HG03097 (cell line): ENCODE results near the gene ITGA8.
"Not testable (repeated sequence)": the region's sequence is repeated elsewhere in the genome, so short reads cannot be mapped to it uniquely, and the experiment has no call there.

Source experiments
- ATAC-seq: cut with Tn5 transposase; IDR thresholded peaks from one replicate; pipeline ENCODE4 v1.9.1; 2021; ENCODE audit not compliant: unreplicated experiment, low FRiP score

ITGA8 gene

DNA sequence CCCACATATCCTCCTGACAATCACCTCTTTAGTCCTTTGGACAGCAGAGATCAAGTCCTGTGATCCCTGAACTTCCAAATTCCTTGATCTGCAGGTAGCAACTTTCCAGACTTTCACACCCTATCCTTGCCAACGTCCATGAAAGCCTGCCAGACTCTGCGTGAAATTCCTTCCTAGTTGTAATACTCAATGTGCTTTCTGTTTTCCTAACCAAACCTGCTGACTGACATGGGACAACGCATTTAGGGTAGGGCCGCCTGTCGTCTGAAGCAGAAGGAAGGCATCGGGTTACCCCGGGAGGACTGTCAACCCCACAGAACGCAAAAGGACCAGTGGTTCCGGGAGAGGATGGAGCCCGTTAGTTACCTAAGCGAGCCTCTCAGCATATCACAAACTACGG, 23.9 kb downstream of the ITGA8 start:
- no peak for ATAC-seq

DNA sequence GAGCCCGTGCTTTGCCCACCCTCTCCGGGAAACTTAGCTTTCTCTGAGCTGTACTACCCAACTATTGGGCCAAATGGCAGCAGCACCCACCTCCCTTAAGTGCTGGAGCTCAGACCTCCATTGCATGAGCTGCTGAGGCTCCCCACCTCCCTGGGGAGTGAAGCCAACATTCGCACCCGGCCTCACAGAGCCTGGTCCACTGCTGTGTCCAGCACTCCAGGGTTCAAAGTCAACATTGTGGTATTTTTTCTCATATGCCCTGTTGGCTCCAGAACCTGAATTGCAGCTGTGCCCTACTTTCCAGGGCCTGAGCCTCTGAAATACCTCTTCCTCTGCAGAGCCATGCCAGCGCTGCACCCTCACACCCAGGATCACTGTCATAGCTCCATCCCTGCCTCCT, 29.7 kb downstream of the ITGA8 start:
- no peak for ATAC-seq

DNA sequence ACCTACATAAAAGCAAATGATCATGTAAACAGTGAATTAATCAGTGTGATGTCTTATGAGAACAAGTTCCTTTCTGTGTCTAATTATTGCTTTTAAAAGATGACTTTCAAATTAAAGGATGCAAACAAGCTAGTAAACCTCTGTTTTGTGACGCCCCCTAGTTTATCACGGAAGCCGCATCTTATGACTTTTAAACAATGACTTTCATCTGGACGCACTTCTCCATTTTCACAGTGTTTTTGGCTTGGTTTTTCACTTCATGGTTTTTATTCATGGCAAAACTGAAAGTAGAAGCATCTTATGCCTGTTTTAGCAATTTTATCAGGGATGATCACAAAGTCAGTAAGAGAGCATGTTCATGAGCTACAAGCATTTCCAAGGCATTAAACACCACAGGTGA, 35.0 kb downstream of the ITGA8 start:
- no peak for ATAC-seq

DNA sequence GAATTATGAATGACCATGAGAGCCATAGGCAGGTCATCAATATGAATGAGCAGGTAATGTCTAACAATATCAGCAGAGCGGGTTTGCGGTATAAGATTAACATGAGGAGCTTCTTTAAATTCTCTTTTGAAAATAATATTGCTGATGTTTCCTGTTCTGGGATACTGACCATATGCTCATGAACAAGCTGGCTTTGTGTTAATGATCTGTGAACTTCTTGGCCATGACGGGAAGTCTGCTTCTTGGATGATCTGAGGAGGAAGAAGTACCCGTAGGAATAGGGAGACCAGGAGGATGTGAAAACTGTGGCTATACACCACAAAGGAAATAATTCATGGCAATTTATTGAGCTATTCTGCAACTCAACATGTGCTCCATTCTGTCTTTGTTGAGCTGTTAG, 38.6 kb downstream of the ITGA8 start:
- no peak for ATAC-seq

DNA sequence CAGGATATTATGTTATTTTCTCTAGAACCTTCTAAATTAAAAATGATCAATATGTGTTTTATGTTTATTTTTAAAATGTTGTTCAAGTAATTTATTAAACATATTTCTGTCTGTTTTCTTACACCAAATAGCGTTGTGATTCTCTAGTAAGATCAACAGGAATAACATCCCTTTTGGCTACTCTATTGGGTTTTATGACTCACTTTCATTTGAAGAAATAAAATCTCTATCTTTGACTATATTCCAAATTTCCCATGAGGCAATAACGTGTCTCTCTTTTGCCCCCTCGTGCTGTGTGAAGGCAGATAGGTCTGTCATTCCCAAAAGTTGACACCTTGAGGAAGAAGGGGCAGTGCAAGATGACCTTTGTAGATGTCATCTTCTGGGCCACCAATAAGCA, 40.9 kb downstream of the ITGA8 start:
- no peak for ATAC-seq

DNA sequence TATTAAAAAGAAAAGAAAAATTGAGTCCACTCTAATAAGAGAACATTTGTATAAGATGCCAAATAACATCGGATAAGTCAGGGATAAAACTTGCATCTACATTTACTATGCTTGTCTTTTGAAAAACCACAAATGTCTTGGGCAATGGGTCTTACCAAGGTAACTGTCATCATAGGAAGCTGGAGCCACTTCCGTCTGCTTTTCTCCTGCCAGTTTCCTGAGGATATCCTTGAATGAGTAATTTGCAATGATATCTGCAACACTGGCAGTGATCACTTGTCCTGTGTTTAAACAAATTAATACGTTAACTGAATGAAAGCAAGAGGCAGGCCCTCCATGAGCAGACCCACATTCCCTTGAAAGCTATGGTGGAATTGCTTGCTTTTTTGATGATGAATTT, 47.3 kb downstream of the ITGA8 start:
- ATAC-seq: no peak

DNA sequence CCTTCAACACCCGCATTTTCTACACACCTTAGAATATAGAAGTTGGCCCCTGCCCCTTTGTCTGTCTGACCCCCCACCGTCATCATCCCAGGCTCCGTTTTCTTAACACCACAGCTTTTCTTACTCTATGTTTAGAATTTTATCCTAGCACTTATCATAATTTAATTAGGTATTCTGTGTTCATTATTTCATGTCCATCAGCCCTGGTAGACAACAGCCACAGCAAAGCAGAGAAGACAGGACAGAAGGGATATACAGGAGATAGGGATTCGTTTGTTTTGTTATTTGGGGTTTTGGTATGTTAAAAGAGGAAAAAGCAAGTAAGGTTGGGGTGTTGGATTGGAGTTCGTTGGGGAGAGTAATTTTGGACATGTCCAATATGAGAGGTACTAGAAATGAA, 48.8 kb downstream of the ITGA8 start:
- ATAC-seq: no peak

DNA sequence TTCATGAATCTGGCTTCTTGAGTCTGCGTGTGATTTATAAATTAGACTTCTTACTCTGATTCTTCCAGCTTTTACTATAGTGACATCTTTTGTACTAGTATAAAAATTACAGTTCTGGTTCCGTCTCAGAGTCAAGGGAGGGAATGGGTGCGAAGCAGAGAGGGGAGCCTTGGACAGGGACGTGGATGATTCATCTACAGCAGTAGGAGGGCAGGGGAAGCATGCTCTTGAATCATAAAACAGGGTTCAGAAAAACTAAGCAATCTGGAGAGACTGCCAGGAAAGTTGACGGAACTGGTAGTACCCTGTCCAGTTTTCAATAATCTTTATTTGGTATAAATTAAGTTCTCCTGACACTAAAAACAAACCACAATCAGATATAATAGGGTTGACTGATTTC, 58.1 kb downstream of the ITGA8 start:
- no peak for ATAC-seq

DNA sequence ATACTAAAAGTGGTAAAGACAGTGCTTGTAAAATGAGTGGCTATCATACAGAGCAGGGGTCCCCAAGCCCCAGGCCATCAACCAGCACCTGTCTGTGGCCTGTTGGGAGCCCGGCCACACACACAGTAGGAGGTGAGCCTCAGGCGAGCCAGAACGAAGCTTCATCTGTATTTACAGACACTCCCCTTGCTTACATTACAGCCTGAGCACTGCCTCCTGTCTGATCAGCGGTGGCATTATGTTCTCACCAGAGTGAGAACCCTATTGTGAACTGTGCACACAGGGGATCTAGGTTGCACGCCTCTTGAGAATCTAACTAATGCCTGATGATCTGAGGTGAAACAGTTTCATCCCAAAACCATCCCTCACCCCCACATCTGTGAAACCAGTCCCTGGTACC, 58.7 kb downstream of the ITGA8 start:
- ATAC-seq: no peak

DNA sequence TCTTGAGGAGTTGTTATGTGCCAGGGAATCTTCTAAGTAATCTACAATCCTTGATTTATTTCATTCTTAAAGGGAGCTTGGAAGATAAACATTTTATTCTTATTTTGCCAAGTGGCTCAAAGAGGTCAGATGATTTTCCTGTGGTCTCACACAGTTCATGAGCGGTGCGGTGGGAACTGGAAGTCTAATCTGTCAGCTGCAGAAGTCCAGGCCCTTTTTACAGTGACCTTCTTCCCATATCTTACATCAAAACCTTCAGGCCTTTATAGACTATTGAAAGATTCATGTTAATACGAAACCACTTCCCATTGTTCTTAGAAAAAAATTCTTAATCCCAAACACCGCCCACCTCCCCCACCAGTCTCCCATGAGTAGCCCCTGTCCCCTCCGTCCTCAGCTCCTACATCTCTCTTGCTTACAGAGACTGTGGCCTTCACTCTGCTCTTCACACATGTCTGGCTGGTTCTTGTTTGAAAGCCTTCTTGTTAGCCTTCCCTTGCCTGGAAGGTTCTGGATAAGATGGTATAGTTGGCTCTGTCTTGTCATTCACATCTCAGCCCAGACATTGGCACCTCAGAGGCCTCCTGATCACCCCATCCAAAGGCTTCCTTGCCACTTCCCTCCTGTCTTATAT, 61.5 kb downstream of the ITGA8 start:
- ATAC-seq: no peak

DNA sequence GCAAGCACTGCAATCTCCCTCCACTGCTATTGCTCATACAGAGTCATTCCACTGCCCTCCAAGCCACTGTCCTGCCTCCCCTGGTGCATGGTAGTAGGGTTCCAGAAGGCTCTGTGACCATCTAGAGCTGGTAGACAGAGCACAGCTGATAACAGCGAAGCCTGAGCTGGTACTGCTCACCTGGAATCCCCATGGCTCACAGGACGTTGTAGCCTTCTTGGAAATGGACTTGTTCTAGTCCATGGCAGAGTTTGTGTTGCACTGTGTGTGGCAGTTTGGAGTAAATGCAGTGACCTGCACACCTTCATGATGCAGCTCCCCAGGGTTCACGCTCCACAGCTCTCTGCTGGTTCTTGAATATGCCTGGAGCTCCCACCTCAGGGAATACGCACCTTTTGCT, 67.0 kb downstream of the ITGA8 start:
- no peak for ATAC-seq

DNA sequence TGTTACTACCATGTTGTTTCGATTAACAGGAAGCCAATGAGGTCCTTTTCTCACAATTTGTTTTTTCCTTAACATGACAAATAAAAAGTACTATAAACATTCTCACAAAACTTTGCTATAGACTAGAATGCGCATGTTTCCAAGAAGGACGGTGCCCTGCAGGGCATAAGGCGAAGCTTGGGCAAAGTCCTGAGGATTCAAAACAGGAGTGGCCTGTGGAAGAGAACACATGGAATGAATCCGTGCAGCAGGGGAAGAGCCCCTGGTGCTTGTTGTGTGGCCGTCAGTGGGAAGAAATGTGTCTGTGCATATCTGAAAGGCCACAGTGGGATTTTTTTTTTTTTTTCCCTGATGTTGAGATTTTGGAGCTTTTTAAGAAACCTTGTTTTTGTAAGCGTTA, 67.6 kb downstream of the ITGA8 start:
- ATAC-seq: no peak

DNA sequence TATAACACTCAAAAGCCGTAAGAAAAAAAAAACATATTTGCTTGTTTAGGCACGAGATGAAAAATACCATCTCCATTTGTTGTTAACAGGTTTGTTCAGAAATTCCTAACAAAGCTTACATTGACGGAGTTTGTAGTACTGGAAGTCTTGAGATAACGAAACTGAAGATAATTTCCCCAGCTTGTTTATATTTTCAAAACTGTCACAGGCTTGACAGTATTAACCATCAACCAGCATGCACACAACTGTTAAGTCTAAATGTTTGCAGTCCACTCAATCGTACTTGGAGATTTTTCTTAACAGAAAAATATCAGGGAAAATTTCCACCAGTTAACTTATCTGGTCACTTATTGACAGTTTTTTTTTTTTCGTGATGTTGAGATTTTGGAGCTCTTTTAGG, 68.5 kb downstream of the ITGA8 start:
- ATAC-seq: no peak

DNA sequence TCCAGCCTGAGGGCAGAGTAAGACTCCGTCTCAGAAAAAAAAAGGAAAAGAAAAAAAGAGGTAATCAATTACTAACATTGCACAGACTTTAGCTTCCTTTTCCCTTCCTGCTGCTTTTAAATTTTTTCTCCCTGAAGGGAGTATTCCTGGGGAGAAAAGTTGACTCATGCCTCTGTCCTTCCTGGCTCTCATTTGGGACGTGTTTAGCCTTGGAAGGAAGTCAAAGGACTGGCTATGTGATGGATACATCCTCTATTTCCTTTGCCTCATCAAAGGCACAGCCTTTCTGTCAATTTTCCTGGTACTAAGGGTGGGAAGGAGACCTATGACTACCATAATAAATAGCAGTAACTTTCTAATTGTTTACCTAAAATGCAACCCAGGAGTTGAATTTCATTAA, 77.6 kb downstream of the ITGA8 start:
- no peak for ATAC-seq

DNA sequence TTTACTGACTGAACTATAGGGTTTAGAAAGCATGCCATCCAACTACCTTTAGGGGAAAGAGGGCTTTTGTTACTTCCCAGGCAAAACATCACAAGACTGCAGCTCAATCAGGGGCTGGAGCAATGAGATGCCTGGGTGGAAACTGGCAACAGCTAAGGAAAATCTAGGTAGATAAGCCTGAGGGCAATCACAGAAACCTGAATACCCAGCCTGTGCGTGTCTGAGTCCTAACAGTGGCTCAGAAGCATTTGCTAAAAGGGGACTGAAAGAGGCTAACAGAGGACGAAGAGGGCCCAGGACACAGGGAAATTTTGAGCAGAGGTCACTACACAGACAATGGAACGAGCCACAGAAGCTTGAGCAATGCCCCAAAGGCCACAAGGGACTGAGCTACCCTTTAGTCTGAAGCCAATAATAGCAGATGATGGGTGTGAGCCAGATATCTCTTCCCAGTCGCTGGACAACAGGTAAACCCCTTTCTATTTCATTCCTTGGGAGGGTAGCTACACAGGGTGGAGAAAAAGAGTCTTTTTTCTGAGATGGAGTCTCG, 79.1 kb downstream of the ITGA8 start:
- ATAC-seq: no peak

DNA sequence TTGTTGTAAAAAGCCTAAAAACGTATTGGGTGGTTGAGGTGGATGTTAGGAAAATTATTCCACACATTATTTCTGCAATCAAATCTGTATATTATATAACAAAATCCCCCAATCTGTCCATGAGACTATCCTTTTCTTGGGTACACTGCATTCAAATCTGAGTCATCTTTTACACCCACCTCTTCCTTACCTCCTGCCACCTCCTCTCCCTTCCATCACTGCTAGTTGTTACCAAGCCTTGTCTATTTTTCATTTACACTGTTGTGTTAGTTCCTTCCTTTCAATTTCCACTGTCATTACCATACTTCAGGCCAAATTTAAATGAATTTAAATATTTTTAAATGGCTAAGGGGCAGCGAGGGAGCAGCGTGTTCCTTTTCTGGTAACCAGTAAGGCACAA, 83.3 kb downstream of the ITGA8 start:
- ATAC-seq: no peak

DNA sequence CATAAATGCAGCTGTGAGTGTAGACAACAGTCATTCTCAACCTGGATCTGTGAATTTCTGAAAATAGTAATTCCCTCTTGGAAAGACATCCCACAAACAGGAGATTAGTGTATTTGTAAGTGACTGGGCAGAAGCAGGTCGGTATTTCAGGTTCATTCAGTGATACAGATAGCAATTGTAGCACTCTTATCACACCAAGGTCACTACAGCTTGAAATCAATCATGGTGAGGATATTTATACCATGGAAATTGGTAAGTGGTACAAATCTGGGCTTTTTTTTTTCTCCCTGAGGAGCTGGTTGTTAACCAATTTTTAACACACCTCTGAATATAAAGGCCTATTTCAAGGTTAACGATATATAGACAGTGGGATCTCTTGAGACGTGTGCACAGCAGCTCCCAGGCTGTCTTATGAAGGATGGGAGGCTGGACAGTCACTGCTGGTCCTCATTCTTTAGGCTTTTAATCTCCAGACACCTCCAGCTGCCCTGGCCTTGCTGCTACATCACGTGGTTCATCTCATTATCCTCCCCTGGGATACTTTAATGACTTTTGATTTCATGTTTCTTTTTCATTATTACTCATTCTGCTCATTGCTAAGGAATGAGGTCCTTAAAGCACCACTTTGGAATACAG, 87.1 kb downstream of the ITGA8 start:
- ATAC-seq: no peak

DNA sequence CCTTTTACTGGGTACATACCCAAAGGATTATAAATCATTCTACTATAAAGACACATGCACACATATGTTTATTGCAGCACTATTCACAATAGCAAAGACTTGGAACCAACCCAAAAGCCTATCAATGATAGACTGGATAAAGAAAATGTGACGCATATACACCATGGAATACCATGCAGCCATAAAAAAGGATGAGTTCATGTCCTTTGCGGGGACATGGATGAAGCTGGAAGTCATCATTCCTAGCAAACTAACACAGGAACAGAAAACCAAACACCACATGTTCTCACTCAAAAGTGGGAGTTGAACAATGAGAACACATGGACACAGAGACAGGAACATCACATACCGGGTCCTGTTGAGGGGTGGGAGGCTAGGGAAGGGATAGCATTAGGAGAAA, 88.5 kb downstream of the ITGA8 start:
- ATAC-seq: not testable (repeated sequence)

DNA sequence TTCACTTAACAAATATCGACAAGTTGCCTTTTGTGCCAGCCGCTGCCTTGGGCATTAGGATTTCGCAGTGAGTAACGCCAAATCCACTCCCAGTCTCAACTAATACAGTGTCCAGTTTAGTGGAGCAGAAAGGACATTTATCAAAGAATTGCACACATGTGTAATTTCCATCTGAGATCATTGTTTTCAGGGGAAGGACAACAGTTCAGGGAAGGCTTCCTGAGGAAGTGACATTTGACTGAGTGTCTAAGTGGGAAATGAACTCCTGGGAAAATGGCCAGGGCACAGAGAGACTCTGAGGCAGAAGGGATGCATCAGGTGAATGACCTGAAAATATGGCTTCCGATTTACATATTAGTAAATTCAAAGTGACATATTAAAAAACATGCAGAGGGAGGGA, 89.4 kb downstream of the ITGA8 start:
- no peak for ATAC-seq

DNA sequence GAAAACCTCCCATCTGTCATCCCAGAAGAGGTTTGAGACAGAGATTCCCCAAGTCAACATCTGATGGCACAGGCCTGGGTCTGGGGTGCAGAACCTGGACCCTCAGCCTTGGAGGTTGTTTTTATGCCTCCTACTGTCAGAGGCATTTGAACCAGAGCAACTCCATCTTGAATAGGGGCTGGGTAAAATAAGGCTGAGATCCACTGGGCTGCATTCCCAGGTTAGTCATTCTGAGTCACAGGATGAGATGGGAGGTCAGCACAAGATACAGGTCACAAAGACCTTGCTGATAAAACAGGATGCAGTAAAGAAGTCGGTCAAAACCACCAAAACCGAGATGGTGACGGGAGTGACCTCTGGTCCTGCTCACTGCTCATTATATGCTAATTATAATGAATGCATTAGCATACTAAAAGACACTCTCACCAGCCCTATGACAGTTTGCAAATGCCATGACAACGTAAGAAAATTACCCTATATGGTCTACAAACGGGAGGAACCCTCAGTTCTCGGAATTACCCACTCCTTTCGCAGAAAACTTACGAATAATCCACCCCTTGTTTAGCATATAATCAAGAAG, 92.0 kb downstream of the ITGA8 start:
- no peak for ATAC-seq

DNA sequence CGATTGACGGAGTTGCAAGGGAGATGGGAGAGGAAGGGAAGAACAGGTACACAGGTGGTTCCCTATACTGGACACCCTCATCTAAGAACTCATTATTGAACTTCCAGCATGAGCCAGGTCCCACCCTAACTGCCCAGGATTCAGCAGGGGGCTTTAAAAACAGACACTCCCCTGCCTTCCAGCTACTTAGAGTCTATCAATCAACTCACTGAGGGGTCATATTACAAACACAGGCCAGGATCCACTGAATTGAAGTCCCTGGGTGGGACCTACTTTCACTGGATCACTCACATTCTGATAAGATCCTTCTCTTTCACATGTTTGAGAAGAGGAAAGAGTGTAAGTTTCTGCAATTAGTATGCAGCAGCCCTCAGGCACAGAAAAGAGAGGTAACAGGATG, 92.8 kb downstream of the ITGA8 start:
- ATAC-seq: no peak

DNA sequence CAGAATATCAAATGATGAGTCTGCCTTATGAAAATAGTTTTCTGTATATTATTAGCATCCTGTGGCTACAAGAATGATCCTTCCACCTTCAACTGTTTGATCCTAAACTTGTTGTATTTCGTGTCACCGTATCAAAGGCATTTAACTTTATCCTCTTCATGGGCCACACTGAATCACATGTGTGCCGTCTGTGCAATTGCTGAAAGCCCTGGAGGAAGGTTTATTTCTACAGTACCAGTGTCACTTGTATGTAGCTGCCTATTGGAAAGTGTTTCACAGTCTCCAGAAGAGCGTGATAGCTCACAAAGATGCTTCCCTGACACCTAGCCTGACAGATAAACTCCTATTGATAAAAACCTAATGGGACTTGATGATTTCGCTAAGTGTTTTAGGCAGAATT, 94.5 kb downstream of the ITGA8 start:
- no peak for ATAC-seq
